Cerebellar cortex (tissue), 1 donor: ENCODE results near the gene TRIM61.
"Not testable (repeated sequence)": the region's sequence is repeated elsewhere in the genome, so short reads cannot be mapped to it uniquely, and the experiment has no call there.

Experiments used
- DNase-seq: peaks from one replicate; pipeline ENCODE4 v3.0.0-alpha.2; 2015; ENCODE audit warnings: low spot score

Gene TRIM61

GRCh38 chr4:164977243-164978164 is at the start of gene TRIM61:
Gene TRIM61 (minus strand): TSS chr4:164977657. CDS start chr4:164970002, 7,655 bp downstream.
- DNase-seq, result no peak

DNA sequence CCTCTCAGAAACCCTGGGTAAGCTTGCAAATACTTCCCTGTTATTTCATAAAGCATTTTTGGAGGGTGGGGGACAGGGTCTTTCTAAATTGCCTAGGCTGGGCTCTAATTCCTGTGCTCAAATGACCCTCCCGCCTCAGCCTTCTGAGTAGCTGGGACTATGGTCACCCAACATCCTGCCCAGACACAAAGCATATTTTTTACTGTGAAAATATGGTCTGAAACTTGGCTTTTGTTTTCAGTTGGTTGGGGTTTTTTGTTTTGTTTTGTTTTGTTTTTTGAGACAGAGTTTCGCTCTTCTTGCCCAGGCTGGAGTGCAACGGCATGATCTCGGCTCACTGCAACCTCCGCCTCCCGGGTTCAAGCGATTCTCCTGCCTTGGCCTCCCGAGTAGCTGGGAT is 48.3 kb upstream of the TRIM61 start:
- DNase-seq, result not testable (repeated sequence)

DNA sequence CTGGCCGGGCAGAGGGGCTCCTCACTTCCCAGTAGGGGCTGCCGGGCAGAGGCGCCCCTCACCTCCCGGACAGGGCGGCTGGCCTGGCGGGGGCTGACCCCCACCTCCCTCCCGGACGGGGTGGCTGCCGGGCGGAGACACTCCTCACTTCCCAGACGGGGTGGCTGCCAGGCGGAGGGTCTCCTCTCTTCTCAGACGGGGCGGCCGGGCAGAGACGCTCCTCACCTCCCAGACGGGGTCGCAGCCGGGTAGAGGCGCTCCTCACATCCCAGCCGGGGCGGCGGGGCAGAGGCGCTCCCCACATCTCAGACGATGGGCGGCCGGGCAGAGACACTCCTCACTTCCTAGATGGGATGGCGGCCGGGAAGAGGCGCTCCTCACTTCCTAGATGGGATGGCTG is 42.5 kb upstream of the TRIM61 start:
- DNase-seq, result not testable (repeated sequence)

DNA sequence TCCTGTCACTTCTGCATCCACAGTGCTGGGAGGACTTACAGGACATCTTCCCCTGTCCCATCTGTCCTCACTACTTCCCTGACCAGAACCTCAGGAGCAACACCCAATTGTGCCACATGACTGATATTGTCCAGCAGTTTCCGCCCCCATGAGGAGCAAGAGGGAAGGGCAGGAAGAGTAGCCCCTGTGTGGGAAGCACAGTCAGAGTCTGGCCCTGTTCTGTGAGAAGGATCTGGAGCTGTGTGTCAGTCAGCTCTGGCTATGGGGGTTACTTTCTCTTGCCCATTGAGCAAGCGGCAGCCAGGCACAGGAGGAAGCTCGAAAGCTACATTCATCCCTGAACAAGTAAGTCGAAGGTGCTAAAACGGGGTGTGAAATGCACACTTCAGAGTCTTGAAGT is 39.5 kb upstream of the TRIM61 start:
- no peak for DNase-seq

DNA sequence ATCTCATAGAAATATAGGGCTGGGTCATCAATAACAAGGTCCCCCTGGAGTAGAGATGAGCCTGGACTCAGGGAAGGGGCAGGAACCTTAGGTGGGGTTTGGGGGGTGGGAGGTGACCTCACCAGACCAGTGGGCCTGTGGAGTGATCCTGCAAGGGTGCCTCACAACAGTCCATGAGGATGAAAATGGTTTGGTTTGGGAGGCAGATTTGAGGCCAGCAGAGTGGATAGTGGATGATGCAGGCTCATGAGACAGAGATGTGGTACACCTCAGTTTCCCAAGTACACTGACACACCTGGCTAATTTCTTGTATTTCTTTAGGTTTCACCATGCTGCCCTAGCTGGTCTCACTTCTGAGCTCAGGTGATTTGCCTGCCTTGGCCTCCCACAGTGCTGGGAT is 36.2 kb upstream of the TRIM61 start:
- DNase-seq, result no peak

GRCh38 chr4:165011403-165011802 is 33.9 kb upstream of the TRIM61 start:
- DNase-seq, result no peak

- no peak for DNase-seq
These were observed 33.5 kb upstream of the TRIM61 start for GRCh38 chr4:165010991-165011390.

- no peak for DNase-seq
These were observed 33.0 kb upstream of the TRIM61 start for GRCh38 chr4:165010487-165010886.

- DNase-seq, result no peak
These were observed 32.2 kb upstream of the TRIM61 start for GRCh38 chr4:165009493-165010227.

DNA sequence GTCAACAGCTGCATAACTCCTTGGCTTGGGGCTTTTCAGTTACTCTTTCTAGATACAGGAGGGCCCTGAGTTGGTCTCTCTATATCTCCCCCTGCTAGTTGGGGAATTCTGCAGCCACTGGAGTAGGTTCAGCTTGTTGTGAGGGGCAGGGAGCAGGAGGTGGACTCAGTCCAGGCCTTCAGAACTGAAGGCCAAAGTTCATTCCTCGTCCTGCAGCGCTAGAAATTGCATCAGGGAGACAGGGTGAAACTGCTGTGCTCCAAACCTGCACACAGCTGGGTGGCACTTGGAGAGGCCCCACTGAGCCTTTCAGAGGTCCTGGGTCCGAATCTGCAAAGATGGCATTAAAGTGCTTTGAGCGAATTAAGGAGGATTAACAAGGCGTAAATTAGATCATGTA is 29.4 kb upstream of the TRIM61 start:
- DNase-seq, result no peak

GRCh38 chr4:165006456-165006855 is 29.0 kb upstream of the TRIM61 start:
- DNase-seq, result no peak

GRCh38 chr4:165005352-165005925 is 28.0 kb upstream of the TRIM61 start:
- no peak for DNase-seq

GRCh38 chr4:165001957-165002356 is 24.5 kb upstream of the TRIM61 start:
- not testable (repeated sequence) for DNase-seq

- DNase-seq, result not testable (repeated sequence)
These were observed 21.1 kb upstream of the TRIM61 start for GRCh38 chr4:164998526-164999080.

DNA sequence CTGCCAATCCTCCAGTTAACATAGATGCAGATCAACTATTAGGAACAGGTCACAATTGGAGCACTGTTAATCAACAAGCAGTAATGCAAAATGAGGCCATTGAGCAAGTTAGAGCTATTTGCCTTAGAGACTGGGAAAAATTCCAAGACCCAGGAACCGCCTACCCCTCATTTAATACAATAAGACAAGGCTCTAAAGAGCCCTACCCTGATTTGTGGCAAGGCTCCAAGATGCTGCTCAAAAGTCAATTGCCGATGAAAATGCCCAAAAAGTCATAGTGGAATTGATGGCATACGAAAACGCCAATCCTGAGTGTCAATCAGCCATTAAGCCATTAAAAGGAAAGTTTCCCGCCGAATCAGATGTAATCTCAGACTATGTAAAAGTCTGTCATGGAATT is 20.5 kb upstream of the TRIM61 start:
- DNase-seq, result no peak

DNA sequence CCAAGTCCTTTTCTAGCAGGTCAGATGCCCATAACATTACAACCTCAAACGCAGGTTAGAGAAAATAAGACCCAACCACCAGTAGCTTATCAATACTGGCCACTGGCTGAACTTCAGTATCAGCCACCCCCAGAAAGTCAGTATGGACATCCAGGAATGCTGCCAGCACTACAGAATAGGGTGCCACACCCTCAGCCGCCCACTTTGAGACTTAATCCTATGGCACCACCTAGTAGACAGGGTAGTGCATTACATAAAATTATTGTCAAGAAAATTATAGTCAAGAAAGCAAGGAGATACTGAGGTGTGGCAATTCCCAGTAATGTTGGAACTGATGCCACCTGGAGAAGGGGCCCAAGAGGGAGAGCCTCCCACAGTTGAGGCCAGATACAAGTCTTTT is 19.9 kb upstream of the TRIM61 start:
- no peak for DNase-seq

DNA sequence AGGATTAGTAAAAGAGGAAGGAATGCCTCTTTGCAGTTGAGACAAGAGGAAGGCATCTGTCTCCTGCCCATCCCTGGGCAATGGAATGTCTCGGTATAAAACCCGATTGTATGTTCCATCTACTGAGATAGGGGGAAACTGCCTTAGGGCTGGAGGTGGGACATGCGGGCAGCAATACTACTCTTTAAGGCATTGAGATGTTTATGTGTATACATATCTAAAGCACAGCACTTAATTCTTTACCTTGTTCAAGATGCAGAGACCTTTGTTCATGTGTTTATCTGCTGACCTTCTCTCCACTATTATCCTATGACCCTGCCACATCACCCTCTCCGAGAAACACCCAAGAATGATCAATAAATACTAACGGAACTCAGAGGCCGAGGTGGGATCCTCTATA is 18.7 kb upstream of the TRIM61 start:
- DNase-seq, result not testable (repeated sequence)

DNA sequence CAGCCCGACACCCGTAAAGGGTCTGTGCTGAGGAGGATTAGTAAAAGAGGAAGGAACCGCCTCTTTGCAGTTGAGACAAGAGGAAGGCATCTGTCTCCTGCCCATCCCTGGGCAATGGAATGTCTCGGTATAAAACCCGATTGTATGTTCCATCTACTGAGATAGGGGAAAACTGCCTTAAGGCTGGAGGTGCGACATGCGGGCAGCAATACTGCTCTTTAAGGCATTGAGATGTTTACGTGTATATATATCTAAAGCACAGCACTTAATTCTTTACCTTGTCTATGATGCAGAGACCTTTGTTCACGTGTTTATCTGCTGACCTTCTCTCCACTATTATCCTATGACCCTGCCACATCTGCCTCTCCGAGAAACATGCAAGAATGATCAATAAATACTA is 13.3 kb upstream of the TRIM61 start:
- not testable (repeated sequence) for DNase-seq

- no peak for DNase-seq
These were observed 12.0 kb upstream of the TRIM61 start for GRCh38 chr4:164989471-164989870.

DNA sequence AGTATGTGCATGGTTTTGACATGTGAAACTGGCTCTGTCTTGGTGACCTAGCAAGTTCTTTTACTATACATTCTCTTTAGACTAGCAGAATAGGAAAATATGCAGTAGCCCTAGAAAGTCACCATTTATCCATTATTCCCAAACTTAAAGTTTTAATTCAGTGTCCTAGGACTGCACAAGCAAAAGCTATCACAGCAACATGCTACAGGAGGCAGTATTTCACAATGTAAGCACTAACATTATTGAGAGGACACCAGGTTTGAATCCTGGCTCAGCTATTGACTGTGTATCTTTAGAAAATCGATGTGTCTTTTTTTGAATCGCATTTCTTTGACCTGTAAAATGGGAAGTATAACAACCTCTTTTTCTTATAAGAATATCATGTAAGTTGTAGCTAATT is 5.5 kb downstream of the TRIM61 start:
- not testable (repeated sequence) for DNase-seq

- no peak for DNase-seq
These were observed 17.6 kb downstream of the TRIM61 start for GRCh38 chr4:164959896-164960295.

GRCh38 chr4:164959421-164959820 is 18.0 kb downstream of the TRIM61 start:
- not testable (repeated sequence) for DNase-seq
